ENCODE measurements around the gene XBP1.
"Not testable (repeated sequence)": the region's sequence is repeated elsewhere in the genome, so short reads cannot be mapped to it uniquely, and the experiment has no call there.

XBP1 gene

GRCh38 chr22:28791841-28792490, 8.4 kb downstream of the XBP1 start:
- no peak for DNase-seq

- no peak for DNase-seq
Measured at GRCh38 chr22:28791124-28791523, 9.2 kb downstream of the XBP1 start.

- DNase-seq: no peak
Measured at GRCh38 chr22:28788601-28789000, 11.8 kb downstream of the XBP1 start.

- DNase-seq: no peak
Measured at GRCh38 chr22:28783786-28784671, 16.3 kb downstream of the XBP1 start.

GRCh38 chr22:28780296-28780695, 20.1 kb downstream of the XBP1 start:
- no peak for DNase-seq

GRCh38 chr22:28779833-28780232, 20.5 kb downstream of the XBP1 start:
- DNase-seq: no peak

- DNase-seq: no peak
Measured at GRCh38 chr22:28774378-28774777, 26.0 kb downstream of the XBP1 start.

- peak in 1 of 6 experiments; percentile 15 for DNase-seq
Measured at GRCh38 chr22:28773461-28773867, 26.9 kb downstream of the XBP1 start.

- peak; percentile 81 to 92 (median 88) for DNase-seq
Measured at GRCh38 chr22:28772633-28773460, 27.5 kb downstream of the XBP1 start, which contains the start of gene CCDC117. Gene CCDC117 (plus strand): TSS chr22:28772695. CDS start chr22:28772850, 155 bp downstream.

- DNase-seq: no peak
Measured at GRCh38 chr22:28771195-28771791, 29.1 kb downstream of the XBP1 start.

- DNase-seq: no peak
Measured at GRCh38 chr22:28769394-28770085, 30.8 kb downstream of the XBP1 start.

GRCh38 chr22:28768701-28769393, 31.5 kb downstream of the XBP1 start:
- no peak for DNase-seq

- DNase-seq: no peak
Measured at GRCh38 chr22:28766628-28767027, 33.7 kb downstream of the XBP1 start.

- DNase-seq: not testable (repeated sequence)
Measured at GRCh38 chr22:28762000-28762399, 38.4 kb downstream of the XBP1 start.

- no peak for DNase-seq
Measured at GRCh38 chr22:28761449-28761755, 39.0 kb downstream of the XBP1 start.

- no peak for DNase-seq
Measured at GRCh38 chr22:28759861-28760560, 40.4 kb downstream of the XBP1 start.

- not testable (repeated sequence) for DNase-seq
Measured at GRCh38 chr22:28754512-28754911, 45.9 kb downstream of the XBP1 start.

GRCh38 chr22:28750471-28750881, 49.9 kb downstream of the XBP1 start:
- DNase-seq: no peak
